Right lung (tissue), 5 donors: ENCODE measurements around the gene UGT1A3. TPM values are rescaled to one million over a fixed set of nuclear protein-coding genes. Genes with fewer than 3 reads are reported as not detected.

Experiments
- DNase-seq, 2 donors: peaks; one replicate each; pipeline ENCODE4 v3.0.0-alpha.2; 2013
- polyA plus RNA-seq, 5 donors: library from polyadenylated mRNA; unstranded; fragments of 120-200 nt; gene quantifications; one replicate each; pipeline versions ENCODE4 v1.2.1 to v1.2.3, GENCODE V29; 2013; ENCODE audit warnings: inconsistent platforms in 1 of 5, low replicate concordance in 1 of 5; ENCODE audit not compliant: insufficient read length in 5 of 5, insufficient read depth in 1 of 5

UGT1A3 gene
- polyA plus RNA-seq, 5 donors, result not detected

DNA sequence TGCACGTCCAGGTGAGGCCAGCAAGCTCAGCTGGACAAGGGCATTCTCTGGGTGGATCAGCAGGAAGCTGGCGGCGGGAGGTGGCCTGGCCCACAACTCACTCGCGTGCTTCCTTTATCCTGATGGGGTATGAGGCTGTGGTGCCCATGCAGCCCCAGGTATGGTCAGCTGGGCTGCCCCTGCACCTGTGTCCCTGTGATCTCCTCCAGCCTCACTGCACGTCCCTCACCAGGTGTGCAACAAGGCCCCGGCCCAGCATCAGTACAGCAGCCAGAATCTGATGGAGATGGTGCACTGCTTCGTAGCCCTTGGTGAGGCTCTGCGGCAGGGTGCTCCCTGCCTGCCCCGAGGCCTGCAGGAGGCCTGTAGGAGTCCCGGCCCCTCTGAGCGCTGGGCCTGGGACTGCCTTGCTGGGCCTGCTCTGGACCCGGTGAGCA lies 66.9 kb downstream of the UGT1A3 start:
- DNase-seq, result no peak

DNA sequence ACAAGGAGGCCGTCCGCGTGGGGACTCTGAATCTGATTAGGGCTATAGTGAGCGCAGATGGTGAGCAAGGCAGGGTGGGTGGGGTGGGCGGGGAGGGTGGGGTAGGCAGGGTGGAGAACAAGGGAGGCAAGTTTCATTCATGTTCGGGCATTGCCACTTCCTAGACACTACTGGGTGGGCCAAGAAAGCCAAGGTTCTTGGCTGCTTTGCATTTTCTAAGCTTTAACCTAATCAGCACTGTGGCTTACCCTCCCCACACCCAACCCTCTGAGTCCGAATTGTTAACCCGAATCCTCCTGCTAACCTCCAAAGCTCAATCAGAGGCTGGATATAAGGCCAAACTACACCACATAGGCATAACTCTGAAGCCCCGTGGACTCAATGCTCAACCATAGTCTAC lies 67.4 kb downstream of the UGT1A3 start:
- no peak for DNase-seq

DNA sequence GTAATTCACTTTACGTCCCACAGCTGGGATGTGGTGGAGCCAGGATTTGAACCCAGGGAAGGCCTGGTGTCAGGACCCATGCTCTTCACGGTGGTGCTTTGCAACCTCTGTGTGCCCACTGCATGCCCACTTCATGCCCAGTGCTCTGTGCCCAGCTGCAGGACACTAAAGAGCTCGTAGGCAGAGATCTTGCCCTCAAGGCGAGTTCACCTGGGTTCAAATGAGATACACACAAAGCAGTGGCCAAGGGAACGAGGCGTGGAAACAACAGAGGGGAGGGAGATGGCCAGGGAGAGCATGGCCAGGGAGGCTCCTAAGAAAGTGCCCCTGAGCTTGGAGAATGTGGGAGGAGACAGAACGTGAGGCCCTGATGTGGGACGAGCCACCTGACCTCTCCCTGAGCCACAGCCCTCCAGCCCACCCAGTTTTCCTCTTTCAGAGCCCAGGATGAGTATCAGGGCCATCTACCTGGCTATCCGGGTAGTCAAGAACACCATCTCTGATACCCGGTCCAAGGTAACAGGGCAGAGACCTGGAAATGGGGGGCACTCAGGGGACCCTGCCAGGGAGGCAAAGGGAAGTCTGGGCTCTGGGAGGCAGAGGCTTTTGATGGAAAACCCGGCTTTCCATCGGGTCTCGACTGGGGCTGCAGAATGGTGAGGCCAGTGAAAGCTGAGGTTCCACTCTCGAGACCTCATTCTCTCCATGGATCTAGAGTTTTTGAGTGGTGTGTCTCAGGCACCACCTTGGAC lies 69.7 kb downstream of the UGT1A3 start:
- no peak for DNase-seq

DNA sequence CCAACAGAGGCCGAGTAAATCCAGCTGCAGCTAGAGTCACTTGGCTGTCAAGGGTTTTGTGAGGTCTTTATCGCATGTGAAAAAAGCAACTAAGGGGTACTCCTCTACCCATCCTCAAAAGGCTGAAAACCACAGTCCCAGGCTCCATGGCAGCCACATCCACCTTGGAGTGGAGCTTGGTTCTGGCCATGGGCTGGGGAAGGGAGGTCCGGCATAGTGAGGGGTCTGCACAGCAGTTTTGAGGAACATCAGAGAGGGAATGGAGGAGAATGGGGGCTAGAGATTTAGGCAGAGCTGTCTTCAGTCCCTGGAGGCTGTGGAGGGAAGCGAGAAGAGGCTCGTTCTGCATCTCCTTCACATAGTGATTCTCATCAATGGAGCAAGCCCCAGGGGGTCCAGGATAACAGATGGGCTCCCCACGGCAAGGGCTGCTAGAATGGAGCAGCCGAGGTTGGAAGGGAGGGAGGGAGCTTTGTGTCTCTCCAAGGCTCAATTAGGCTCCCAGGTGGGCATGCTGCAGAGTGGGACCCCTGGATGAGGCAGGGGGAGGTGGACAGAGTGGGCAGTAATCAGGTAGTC lies 70.3 kb downstream of the UGT1A3 start:
- DNase-seq, result no peak

DNA sequence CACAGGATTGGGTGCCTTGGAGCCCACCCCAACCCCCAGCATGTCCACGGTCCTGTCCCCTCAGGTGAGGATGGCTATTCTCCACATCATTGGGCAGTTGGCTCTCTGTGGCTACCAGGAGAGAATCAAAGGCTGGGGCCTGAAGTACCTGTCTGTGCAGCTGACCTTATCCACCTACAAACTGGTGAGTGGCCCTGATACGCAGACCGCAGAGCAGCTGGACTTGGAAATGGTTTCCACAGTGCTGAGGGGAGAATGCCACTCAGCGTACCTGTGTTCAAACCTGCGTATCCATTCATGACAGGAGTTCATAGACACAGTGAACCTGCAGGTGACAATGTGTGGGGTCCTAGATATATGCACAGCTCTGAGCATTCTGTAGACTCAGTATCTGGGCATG lies 70.9 kb downstream of the UGT1A3 start:
- no peak for DNase-seq

DNA sequence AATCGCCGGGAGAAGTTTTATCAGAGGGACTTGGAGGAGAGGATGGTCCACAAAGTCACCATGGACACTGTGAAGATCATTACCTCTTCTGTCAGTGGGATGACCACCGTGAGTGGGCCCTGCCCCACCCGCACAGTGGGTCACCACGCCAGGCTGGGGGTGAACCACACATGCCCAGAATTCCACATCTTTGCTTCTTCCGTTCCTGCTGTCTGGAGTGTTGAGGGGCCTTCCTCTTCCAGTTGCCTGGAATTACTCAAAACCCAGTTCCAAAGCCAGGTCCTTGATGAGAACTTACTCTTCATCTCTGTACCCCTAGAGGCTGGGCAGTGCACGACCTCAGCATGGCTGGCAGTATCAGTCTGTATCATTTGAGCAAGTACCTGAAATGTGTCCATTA lies 71.4 kb downstream of the UGT1A3 start:
- no peak for DNase-seq

DNA sequence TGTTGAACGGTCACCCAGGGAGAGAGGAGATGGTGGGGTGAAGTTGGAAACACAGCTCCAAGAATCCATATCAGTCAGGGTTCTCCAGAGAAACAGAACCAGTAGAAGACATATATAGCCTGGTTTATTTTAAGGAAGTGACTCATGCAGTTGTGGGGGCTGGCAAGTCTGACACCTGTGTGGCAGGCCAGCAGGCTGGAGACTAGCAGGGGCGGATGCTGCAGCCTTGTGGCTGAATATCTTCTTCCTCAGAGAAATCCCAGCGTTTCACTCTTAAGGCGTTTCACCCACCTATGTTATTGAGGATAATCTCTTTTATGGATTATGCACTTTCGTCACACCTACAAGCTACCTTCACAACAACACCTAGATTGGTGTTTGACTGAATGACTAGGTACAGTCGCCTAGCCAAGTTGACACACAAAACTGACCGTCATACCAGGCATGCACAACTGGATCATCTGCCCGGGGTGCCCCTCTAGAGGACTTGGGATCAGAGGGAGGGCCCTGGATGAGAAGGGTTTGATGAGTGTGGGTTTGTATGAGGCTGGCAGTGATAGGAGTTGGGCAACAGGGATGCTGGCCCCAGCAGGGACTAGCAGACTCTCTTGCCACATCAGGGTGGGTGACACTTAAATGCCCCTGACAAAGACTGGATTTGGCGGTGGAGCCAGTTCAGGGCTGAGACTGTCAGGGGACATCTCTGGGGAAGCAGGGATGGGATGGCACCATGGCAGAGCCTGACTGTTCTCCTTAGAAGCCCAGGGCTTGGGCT lies 72.7 kb downstream of the UGT1A3 start:
- no peak for DNase-seq

DNA sequence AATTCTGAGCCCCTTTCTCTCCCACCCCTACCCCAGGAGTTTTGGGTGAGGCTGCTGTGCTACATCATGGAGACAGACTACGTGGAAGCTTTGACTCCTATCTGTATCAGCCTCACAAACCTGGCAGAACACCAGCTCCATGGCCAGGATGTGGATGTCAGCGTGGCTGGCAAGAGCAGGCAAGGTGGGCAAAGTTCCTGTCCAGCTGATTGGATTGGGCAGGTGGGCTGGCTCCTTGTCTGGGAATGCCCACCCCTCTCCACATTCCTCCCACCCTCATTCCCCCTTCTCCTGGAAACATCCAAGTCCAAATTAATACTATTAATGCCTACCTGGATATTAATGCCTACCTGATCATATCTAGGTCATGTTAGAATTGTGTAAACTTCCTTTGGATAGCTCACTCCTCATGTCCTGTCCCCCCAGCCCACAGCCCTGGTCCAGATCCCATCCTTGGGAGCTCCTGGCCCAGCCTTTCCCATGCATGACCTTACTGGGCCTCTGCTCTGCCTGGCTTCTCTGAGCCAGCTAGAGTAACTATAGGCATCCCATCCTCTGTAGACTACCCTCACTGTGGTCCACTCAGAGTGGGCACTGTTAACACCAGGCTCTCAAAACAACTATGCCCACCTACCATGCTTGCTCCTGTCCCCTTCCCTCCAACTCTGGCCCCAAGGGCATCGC lies 73.4 kb downstream of the UGT1A3 start:
- DNase-seq, result no peak

DNA sequence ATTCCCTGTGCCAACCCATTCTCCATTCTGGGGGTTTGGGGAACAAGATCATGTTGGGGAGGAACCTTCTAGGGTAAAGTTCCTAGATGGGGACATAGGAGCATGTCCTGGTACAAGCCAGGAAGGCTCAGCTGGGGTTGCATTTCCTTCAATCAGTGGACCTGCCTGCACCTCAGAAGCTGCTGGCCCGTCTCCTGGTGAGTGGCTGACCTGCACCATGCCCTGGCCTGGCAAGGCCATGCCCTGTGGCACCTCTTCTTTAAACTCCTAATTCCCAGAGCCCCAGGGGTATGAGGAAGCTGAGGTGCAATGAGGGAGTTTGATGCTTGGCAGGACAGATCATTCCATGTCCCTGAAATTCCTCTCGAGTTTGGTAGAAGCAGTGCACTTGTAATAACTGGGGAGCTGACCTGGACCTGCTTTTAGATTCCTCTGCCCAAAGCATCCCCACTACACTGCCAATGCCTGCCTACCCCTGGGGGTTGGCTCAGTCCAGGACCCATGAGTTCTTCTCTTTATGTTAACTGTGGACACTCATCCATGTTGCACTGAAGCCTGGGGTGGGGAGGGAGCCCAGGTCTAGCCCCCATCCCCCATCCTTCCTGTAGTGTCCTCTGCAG lies 74.6 kb downstream of the UGT1A3 start:
- no peak for DNase-seq

DNA sequence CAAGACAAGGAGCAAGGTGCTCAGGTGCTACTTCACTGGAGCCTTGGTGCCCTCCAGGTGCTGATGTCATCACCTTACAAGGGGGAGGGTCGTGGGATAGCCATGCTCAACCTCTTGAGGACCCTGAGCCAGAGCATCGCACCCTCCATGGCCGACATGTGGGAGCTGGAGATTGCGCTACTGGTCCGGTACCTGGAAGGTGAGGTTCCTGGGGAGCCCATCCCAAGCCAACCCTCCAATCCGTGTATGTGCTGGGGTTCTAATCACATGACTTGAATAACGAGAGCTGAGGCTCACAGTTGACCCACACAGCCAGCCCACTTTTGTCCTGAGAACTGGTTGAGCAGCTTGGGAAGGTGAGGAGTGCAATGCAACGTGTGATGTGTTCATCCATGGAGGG lies 75.2 kb downstream of the UGT1A3 start:
- no peak for DNase-seq

DNA sequence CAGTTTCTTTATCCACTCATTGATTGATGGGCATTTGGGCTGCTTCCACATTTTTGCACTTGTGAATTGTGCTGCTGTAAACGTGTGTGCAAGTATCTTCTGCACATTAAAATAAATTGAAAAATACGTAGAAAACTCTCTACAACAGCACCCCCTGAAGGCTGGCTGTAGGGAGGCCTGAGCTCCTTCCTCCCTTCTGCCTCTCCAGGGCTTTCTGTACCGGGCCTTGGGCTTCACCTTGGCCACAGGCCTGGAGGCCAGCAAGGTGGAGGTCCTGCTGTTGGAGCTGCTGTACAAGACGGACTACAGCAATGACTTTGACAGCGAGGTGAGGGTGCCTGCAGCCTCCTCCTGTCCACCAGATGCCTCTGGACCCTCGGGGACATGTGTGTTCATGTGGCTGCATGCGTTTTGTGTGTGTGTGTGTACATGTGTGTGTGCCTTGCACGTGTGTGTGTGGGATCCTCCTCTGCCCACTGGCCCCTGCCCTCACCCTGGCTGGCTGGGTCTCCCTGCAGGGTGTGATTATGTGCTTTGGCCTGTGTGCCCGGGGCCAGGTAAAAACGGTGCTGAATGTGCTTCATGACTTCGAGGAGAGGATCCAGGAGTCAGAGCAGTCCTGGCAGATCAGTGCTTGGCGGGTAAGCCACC lies 78.5 kb downstream of the UGT1A3 start:
- DNase-seq, result no peak

DNA sequence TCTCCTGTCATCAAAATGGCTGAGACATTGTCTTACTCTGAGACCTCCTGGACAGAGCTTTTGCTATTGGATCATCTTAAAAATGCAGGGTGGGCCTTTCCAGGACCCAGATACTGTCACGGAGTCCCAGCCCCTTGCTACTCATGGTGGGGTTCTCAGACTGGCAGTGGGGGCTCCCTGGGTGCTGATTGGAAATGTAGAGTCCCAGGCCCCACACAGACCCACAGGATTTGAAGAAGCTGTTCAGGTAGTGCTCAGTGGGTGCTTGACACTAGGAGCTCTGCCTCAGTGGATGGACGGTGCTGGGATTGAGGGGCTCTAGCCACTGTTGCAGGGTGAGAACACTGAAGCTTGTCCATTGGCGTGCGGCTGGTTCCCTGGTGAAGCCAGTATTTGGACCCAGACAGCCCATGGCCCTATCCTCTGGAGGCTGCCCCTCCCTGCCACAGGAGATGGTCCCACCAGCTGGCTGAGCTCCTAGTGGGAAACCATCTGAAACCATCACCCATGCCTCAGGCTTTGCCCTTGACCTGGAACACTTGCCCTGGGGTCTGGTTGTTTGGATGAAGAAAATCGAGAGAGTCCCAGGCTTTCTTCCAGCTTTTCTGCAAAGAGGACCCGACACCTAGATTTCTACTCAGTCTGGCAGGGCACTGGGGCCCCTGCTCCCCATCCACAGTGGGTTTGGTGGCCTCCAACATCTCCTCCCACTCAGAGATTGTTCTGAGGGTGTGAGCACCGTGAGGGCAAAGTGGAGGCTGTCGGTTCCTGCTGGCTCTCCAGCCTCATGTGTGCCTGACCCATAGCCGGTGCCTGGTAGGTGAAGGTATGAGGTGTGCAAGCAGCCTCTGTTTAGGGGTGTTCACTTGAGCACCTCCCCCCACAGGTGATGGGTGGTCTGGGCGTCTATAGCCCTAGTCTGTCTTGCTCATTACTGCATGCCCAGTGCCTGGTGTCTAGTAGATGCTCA lies 79.4 kb downstream of the UGT1A3 start:
- DNase-seq, result no peak

DNA sequence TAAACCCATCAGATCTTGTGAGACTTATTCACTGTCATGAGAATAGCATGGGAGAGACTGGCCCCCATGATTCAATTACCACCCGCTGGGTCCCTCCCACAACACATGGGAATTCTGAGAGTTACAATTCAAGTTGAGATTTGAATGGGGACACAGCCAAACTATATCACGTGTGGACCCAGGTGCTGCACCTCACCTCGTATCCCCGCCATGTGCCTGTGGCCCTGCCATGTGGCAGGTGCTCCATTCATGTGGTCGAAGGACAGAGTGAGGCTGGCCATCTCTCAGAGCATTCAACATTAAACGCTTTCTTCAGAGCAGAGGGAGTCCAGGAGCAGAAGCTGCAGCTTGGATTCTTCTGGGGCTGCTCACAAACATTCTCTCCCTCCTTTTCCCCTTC lies 81.5 kb downstream of the UGT1A3 start:
- DNase-seq, result no peak

DNA sequence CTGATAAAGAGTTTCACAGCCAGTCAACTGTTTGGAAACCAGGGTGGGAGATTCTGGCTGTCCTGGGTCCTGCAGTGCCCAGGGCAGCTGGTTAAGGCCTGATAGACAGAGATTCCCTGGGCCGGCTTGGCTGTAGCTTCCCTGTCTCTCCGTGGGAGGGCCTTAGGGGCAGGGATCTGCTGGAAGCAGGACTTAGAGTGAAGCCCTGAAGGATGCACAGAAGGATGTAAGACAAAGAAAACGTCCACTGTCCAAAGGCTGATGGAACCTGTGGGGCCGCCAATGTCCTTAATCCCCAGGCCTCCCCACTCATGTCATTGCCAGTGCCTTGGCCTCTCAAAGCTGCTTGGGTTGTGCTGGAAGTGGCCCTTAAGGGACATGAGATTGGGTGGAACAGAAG lies 82.2 kb downstream of the UGT1A3 start:
- DNase-seq, result no peak

DNA sequence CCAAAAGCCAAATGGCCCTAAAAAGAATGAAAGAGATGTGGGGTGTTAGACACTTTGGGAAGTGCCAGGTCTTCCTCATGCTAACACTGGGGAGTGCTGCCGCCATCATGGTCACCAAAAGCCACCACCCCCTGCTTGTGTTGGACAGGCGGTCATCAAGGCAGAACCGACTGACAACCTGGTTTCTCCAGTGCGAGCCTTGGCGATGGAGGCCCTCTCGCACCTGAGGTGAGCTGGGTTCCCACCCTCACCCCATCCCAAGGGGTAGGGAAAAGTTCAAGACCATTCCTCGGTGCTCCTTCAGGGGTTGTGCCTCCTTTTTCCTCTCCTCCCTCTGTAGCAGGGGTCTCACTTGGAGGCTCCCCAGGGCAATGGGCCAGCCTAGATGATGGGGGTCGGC lies 82.9 kb downstream of the UGT1A3 start:
- no peak for DNase-seq

DNA sequence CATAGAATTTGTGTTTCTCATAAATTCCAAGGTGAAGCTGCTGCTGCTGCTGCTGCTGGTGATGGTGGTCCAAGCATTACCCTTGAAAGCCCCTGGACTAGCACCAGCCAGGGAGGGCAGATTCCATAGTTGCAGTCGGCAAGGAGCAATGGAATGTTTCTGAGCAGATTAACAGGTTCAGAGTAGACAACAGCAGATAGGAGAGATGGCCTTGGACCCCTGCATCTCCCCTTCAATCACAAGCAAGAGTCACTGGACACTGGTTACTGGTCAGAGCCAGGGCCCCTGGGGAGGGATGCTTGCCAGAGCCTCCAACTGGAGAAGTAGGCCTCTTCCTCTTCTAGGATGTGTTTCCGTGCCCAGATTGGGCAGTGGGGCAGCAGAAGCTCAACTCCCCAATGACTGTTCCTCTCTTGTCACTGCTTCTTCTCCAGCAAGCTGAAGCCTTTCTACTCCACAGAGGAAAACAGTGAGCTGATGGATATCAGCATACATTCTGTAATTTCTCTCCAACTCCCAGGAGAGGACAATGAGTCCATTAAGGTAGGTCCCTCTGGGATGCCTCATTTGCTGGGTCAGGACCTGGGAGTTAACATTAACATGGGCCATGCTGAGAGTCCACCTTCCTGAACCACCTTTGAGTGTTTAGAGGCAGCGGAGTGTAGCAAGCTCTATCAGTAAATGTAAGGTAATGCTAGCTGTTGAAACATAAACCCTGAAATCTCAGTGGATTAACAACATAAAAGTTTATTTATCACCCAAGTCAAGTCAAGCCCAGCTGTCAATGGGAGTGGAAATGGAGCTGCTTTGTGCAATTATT lies 84.6 kb downstream of the UGT1A3 start:
- DNase-seq, result no peak

DNA sequence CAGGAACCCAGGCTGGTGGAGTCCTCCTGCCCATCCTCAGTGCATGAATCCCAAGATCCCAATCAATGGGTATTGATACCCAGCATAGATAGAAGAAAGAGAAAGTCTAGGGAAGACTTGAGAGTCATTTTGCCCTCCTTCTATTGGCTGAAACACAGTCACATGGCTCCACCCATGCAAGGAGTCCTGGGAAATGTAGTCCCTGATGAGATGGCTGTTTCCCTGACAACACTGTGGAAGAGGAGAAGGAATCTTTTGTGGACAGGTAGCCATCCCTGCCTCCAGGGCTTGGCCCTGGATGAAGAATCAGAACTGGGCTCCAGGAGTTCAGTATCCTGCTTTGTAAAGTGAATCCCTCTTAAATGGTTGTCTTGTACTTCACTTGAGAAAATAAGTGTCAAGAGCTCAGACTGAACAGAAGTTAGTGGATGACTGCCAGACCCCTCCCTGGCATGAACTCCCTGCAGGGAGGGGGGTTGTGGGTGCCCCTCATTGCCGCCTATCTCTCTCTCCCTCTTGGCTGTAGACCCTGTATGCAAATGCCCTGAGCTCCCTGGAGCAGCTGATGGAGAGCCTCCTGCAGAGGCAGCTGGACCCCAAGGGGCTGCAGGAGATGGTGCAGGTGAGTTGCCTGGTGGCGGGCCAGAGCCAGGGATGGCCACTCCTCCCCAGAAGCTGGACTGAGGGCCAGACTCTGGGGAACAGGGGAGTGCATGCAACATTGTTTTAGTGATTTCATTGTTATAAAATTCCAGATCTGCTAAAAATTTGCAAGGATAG lies 85.4 kb downstream of the UGT1A3 start:
- no peak for DNase-seq

DNA sequence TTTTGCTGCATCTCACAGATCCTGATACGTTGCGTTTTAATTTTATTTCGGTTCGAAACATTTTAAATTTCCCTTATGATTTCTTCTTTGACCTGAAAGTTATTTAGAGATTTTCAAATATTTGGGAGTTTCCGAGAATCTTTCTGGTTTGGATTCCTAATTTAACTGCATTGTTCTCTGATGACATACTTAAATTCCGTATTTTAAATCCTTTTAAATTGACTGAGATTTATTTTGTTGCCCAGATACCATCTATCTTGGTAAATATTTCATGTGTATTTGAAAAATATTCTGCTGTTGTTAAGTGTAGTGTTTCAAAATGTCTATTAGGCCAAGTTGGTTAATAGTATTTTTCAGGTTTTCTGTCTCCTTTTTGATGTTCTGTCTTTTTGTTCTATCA lies 87.0 kb downstream of the UGT1A3 start:
- no peak for DNase-seq

DNA sequence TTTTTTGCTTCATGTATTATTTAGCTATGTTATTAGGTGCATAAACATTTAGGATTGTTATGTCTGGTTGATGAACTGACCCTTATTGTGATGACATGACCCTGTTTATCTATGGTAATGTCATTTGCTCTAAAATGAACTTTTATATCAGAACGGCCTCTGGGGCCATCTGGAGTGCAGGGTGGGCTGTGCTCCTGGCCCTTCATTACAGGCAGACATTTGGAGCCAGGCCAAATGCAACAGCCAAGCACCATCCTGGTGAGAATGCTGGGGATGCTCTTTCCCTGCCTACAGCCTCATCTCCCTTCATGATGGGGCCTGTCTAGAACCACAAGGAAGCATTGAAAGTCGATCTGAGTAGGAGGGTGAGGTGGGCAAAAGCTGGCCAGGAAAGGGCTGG lies 87.5 kb downstream of the UGT1A3 start:
- no peak for DNase-seq
